GM23338 (cell line): ENCODE measurements around the gene FAM227B. TPM values are rescaled to one million over a fixed set of nuclear protein-coding genes. Genes with fewer than 3 reads are reported as not detected.

Experiments used
- ATAC-seq: fragments of 200-7000 bp; cut with Tn5 transposase; 3 replicates; pipeline ENCODE4 v1.9.1; 2020
- DNase-seq: peaks from one replicate; pipeline ENCODE4 v3.0.0-alpha.2; 2015; ENCODE audit warnings: low spot score
- H2AFZ ChIP-seq: fragments of 200-600 bp; sonication (generic); 2 replicates; pipeline ENCODE4 v1.8.0; 2016; ENCODE audit warnings: antibody characterized with exemption, mild to moderate bottlenecking, moderate library complexity
- H3F3A ChIP-seq: fragments of 200-600 bp; sonication (generic); replicated peaks from 2 replicates; pipeline ENCODE4 v1.8.0; 2017; ENCODE audit warnings: antibody characterized with exemption, mixed run types, low read depth
- H3K27ac ChIP-seq: fragments of 200-600 bp; sonication (generic); 2 replicates; pipeline ENCODE4 v1.6.1; 2016; ENCODE audit warnings: low read depth
- H3K27me3 ChIP-seq: fragments of 200-600 bp; sonication (generic); 2 replicates; pipeline ENCODE4 v1.8.0; 2016; ENCODE audit warnings: mild to moderate bottlenecking, mixed run types, moderate library complexity; ENCODE audit not compliant: insufficient read depth
- H3K36me3 ChIP-seq: fragments of 200-600 bp; sonication (generic); 2 replicates; pipeline ENCODE4 v1.8.0; 2016; ENCODE audit warnings: mild to moderate bottlenecking; ENCODE audit not compliant: insufficient read depth
- H3K4me1 ChIP-seq: fragments of 200-600 bp; sonication (generic); 2 replicates; pipeline ENCODE4 v1.8.0; 2016; ENCODE audit warnings: mild to moderate bottlenecking, moderate library complexity; ENCODE audit not compliant: insufficient read depth
- H3K4me2 ChIP-seq: fragments of 200-600 bp; sonication (generic); 2 replicates; pipeline ENCODE4 v1.7.1; 2017; ENCODE audit warnings: mixed run types
- H3K4me3 ChIP-seq: fragments of 200-600 bp; sonication (generic); 2 replicates; pipeline ENCODE4 v1.6.1; 2016; ENCODE audit warnings: mixed run types
- H3K79me2 ChIP-seq: fragments of 200-600 bp; sonication (generic); replicated peaks from 2 replicates; pipeline ENCODE4 v1.8.0; 2017; ENCODE audit warnings: mild to moderate bottlenecking; ENCODE audit not compliant: insufficient read depth
- H3K9me2 ChIP-seq: fragments of 200-600 bp; sonication (generic); 2 replicates; pipeline ENCODE4 v1.8.0; 2017; ENCODE audit not compliant: insufficient read depth
- H4K20me1 ChIP-seq: fragments of 200-600 bp; sonication (generic); replicated peaks from 2 replicates; pipeline ENCODE4 v1.8.0; 2017; ENCODE audit warnings: mild to moderate bottlenecking; ENCODE audit not compliant: insufficient read depth
- H3K27ac Mint-ChIP-seq: 2 replicates; pipeline ENCODE4 v1.8.0; 2020; ENCODE audit warnings: inconsistent platforms, mild to moderate bottlenecking, moderate library complexity, mixed read lengths
- H3K27me3 Mint-ChIP-seq: 3 replicates; pipeline ENCODE4 v1.8.0; 2022; ENCODE audit warnings: low read depth, mild to moderate bottlenecking, moderate library complexity, mixed read lengths, inconsistent platforms; ENCODE audit not compliant: insufficient read depth, poor library complexity
- H3K36me3 Mint-ChIP-seq: 3 replicates; pipeline ENCODE4 v1.8.0; 2021; ENCODE audit warnings: low read depth, mild to moderate bottlenecking, inconsistent platforms, moderate library complexity, mixed read lengths
- H3K4me1 Mint-ChIP-seq: 3 replicates; pipeline ENCODE4 v1.8.0; 2020; ENCODE audit warnings: mild to moderate bottlenecking, inconsistent platforms, mixed read lengths
- H3K4me3 Mint-ChIP-seq: 3 replicates; pipeline ENCODE4 v1.8.0; 2021; ENCODE audit warnings: moderate library complexity, mild to moderate bottlenecking, inconsistent platforms, mixed read lengths
- H3K9me3 Mint-ChIP-seq: 3 replicates; pipeline ENCODE4 v1.8.0; 2020; ENCODE audit warnings: moderate library complexity, mild to moderate bottlenecking, inconsistent platforms, mixed read lengths
- CREB1 ChIP-seq: fragments of 250-450 bp; sonication (Bioruptor Pico); IDR thresholded peaks from 2 replicates; pipeline ENCODE4 v1.5.0; 2020; ENCODE audit warnings: low read depth, mild to moderate bottlenecking, moderate library complexity
- EZH2 ChIP-seq: fragments of 200-600 bp; sonication (generic); IDR thresholded peaks from one replicate; pipeline ENCODE4 v1.8.0; 2017; ENCODE audit warnings: antibody characterized with exemption, mild to moderate bottlenecking, low read depth; ENCODE audit not compliant: unreplicated experiment
- EZH2phosphoT487 ChIP-seq: fragments of 200-600 bp; sonication (generic); IDR thresholded peaks from one replicate; pipeline ENCODE4 v1.8.1; 2018; ENCODE audit warnings: antibody characterized with exemption; ENCODE audit not compliant: unreplicated experiment
- JUNB ChIP-seq: IDR thresholded peaks from one replicate; pipeline ENCODE4 v1.6.1; 2016; ENCODE audit warnings: antibody characterized with exemption; ENCODE audit not compliant: unreplicated experiment
- NANOG ChIP-seq: IDR thresholded peaks from 2 replicates; pipeline ENCODE4 v1.6.1; 2016; ENCODE audit warnings: antibody characterized with exemption, borderline replicate concordance
- POLR2AphosphoS5 ChIP-seq: IDR thresholded peaks from 2 replicates; pipeline ENCODE4 v1.6.1; 2016; ENCODE audit warnings: antibody characterized with exemption, low read depth
- STAT1 ChIP-seq: IDR thresholded peaks from one replicate; pipeline ENCODE4 v1.6.1; 2016; ENCODE audit warnings: antibody characterized with exemption; ENCODE audit not compliant: unreplicated experiment
- ZNF114 ChIP-seq: fragments of 250-450 bp; sonication (Bioruptor Pico); IDR thresholded peaks from 2 replicates; pipeline ENCODE4 v1.5.0; 2020; ENCODE audit warnings: mild to moderate bottlenecking, moderate library complexity
- ZNF331 ChIP-seq: fragments of 250-450 bp; sonication (Bioruptor Pico); IDR thresholded peaks from 2 replicates; pipeline ENCODE4 v1.5.0; 2020; ENCODE audit warnings: low read depth, mild to moderate bottlenecking, moderate library complexity
- polyA plus RNA-seq: library from polyadenylated mRNA; unstranded; fragments of >200 nt; fragmentation: Nextera tagmentation; extraction: Ambion mirVana; gene quantifications from 2 replicates; pipeline ENCODE4 v1.2.1, GENCODE V29; 2016
- total RNA-seq: library from RNA; depleted of rRNA; stranded (reverse); fragments of >200 nt; shearing (Covaris generic); gene quantifications from 2 replicates; pipeline ENCODE4 v1.2.3, GENCODE V29; 2014
- TF ChIP-seq, protein P1 (sequence below): IDR thresholded peaks from one replicate; pipeline ENCODE4 v1.6.1; 2018; ENCODE audit warnings: antibody characterized with exemption; ENCODE audit not compliant: unreplicated experiment
- TF ChIP-seq, protein P2 (sequence below), 2 experiments: fragments of 200-600 bp in 1 of 2; sonication (generic) in 1 of 2; conservative IDR thresholded peaks; 2 replicates each; pipeline versions ENCODE4 v1.5.1 to v1.6.1; 2016 to 2017; ENCODE audit warnings: antibody characterized with exemption in 2 of 2, low read depth in 2 of 2, mild to moderate bottlenecking in 2 of 2, moderate library complexity in 1 of 2
- TF ChIP-seq, protein P3 (sequence below): fragments of 250-450 bp; sonication (Bioruptor Pico); IDR thresholded peaks from 2 replicates; pipeline ENCODE4 v1.5.0; 2020; ENCODE audit warnings: mild to moderate bottlenecking, moderate library complexity
- TF ChIP-seq, protein P4 (sequence below): IDR thresholded peaks from 2 replicates; pipeline ENCODE4 v1.6.1; 2016; ENCODE audit warnings: antibody characterized with exemption

FAM227B gene
- total and polyA plus RNA-seq, 2 experiments from 2014 or later = 2.6 to 10.2 TPM

DNA sequence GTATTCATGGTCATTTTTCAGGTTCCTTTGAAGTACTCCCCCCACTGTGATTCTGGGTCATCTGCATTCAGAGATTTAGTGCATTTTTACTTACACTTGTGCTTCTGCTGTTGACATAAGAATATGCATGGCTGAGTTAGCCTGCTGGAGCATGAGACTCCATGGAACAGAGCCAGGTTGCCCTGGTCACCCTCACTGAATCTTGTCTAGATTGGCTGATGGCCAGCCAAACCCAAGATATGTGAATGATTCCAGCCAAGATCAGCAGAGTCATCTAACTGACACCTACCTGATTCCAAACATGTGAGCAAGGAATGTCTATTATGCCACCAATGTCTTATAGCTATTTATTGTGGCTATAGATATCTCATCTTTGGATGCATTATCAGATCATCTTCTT lies 25.3 kb upstream of the FAM227B start:
- Mint-ChIP-seq H3K9me3 (no peaks in the 10 kb centered on the region), H3K36me3 (no peaks in the 10 kb centered on the region), H3K4me3 (no peak overlapping the region), H3K27me3 (no peaks in the 10 kb centered on the region), H3K27ac (no peak overlapping the region), H3K4me1 (peaks cover 10% of the 10 kb centered on the region; the same call in 2 of the 3 replicates)
- Histone ChIP-seq H3K4me2 (no peak overlapping the region), H3K79me2 (no peaks in the 10 kb centered on the region), H3K27ac (no peak overlapping the region), H3K27me3 (no peaks in the 10 kb centered on the region), H3K9me2 (no peaks in the 10 kb centered on the region), H3K4me3 (no peak overlapping the region), H3K4me1 (peaks cover 6% of the 10 kb centered on the region; the same call in 1 of the 2 replicates), H4K20me1 (peaks cover 2% of the 10 kb centered on the region; the same call in 1 of the 2 replicates), H2AFZ (no peak overlapping the region), H3F3A (no peaks in the 10 kb centered on the region), H3K36me3 (no peaks in the 10 kb centered on the region)
- TF ChIP-seq ZNF331 (CRISPR knock-in tag) = no peak
- TF ChIP-seq EZH2 = no peak
- TF ChIP-seq NANOG = no peak
- no peak for TF ChIP-seq ZNF114 (CRISPR knock-in tag)
- TF ChIP-seq, protein P1, sequence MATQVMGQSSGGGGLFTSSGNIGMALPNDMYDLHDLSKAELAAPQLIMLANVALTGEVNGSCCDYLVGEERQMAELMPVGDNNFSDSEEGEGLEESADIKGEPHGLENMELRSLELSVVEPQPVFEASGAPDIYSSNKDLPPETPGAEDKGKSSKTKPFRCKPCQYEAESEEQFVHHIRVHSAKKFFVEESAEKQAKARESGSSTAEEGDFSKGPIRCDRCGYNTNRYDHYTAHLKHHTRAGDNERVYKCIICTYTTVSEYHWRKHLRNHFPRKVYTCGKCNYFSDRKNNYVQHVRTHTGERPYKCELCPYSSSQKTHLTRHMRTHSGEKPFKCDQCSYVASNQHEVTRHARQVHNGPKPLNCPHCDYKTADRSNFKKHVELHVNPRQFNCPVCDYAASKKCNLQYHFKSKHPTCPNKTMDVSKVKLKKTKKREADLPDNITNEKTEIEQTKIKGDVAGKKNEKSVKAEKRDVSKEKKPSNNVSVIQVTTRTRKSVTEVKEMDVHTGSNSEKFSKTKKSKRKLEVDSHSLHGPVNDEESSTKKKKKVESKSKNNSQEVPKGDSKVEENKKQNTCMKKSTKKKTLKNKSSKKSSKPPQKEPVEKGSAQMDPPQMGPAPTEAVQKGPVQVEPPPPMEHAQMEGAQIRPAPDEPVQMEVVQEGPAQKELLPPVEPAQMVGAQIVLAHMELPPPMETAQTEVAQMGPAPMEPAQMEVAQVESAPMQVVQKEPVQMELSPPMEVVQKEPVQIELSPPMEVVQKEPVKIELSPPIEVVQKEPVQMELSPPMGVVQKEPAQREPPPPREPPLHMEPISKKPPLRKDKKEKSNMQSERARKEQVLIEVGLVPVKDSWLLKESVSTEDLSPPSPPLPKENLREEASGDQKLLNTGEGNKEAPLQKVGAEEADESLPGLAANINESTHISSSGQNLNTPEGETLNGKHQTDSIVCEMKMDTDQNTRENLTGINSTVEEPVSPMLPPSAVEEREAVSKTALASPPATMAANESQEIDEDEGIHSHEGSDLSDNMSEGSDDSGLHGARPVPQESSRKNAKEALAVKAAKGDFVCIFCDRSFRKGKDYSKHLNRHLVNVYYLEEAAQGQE = no peak
- TF ChIP-seq, protein P2, sequence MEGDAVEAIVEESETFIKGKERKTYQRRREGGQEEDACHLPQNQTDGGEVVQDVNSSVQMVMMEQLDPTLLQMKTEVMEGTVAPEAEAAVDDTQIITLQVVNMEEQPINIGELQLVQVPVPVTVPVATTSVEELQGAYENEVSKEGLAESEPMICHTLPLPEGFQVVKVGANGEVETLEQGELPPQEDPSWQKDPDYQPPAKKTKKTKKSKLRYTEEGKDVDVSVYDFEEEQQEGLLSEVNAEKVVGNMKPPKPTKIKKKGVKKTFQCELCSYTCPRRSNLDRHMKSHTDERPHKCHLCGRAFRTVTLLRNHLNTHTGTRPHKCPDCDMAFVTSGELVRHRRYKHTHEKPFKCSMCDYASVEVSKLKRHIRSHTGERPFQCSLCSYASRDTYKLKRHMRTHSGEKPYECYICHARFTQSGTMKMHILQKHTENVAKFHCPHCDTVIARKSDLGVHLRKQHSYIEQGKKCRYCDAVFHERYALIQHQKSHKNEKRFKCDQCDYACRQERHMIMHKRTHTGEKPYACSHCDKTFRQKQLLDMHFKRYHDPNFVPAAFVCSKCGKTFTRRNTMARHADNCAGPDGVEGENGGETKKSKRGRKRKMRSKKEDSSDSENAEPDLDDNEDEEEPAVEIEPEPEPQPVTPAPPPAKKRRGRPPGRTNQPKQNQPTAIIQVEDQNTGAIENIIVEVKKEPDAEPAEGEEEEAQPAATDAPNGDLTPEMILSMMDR (conservative IDR thresholded peaks at IDR 0.05; ENCODE audit: low read depth in 2 of 2) = no peak
- TF ChIP-seq JUNB = no peak
- TF ChIP-seq, protein P3, sequence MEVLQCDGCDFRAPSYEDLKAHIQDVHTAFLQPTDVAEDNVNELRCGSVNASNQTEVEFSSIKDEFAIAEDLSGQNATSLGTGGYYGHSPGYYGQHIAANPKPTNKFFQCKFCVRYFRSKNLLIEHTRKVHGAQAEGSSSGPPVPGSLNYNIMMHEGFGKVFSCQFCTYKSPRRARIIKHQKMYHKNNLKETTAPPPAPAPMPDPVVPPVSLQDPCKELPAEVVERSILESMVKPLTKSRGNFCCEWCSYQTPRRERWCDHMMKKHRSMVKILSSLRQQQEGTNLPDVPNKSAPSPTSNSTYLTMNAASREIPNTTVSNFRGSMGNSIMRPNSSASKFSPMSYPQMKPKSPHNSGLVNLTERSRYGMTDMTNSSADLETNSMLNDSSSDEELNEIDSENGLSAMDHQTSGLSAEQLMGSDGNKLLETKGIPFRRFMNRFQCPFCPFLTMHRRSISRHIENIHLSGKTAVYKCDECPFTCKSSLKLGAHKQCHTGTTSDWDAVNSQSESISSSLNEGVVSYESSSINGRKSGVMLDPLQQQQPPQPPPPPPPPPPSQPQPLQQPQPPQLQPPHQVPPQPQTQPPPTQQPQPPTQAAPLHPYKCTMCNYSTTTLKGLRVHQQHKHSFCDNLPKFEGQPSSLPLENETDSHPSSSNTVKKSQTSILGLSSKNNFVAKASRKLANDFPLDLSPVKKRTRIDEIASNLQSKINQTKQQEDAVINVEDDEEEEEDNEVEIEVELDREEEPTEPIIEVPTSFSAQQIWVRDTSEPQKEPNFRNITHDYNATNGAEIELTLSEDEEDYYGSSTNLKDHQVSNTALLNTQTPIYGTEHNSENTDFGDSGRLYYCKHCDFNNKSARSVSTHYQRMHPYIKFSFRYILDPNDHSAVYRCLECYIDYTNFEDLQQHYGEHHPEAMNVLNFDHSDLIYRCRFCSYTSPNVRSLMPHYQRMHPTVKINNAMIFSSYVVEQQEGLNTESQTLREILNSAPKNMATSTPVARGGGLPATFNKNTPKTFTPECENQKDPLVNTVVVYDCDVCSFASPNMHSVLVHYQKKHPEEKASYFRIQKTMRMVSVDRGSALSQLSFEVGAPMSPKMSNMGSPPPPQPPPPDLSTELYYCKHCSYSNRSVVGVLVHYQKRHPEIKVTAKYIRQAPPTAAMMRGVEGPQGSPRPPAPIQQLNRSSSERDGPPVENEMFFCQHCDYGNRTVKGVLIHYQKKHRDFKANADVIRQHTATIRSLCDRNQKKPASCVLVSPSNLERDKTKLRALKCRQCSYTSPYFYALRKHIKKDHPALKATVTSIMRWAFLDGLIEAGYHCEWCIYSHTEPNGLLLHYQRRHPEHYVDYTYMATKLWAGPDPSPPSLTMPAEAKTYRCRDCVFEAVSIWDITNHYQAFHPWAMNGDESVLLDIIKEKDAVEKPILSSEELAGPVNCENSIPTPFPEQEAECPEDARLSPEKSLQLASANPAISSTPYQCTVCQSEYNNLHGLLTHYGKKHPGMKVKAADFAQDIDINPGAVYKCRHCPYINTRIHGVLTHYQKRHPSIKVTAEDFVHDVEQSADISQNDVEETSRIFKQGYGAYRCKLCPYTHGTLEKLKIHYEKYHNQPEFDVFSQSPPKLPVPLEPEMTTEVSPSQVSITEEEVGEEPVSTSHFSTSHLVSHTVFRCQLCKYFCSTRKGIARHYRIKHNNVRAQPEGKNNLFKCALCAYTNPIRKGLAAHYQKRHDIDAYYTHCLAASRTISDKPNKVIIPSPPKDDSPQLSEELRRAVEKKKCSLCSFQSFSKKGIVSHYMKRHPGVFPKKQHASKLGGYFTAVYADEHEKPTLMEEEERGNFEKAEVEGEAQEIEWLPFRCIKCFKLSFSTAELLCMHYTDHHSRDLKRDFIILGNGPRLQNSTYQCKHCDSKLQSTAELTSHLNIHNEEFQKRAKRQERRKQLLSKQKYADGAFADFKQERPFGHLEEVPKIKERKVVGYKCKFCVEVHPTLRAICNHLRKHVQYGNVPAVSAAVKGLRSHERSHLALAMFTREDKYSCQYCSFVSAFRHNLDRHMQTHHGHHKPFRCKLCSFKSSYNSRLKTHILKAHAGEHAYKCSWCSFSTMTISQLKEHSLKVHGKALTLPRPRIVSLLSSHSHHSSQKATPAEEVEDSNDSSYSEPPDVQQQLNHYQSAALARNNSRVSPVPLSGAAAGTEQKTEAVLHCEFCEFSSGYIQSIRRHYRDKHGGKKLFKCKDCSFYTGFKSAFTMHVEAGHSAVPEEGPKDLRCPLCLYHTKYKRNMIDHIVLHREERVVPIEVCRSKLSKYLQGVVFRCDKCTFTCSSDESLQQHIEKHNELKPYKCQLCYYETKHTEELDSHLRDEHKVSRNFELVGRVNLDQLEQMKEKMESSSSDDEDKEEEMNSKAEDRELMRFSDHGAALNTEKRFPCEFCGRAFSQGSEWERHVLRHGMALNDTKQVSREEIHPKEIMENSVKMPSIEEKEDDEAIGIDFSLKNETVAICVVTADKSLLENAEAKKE = no peak
- no peak for TF ChIP-seq EZH2phosphoT487
- TF ChIP-seq STAT1 = no peak
- TF ChIP-seq, protein P4, sequence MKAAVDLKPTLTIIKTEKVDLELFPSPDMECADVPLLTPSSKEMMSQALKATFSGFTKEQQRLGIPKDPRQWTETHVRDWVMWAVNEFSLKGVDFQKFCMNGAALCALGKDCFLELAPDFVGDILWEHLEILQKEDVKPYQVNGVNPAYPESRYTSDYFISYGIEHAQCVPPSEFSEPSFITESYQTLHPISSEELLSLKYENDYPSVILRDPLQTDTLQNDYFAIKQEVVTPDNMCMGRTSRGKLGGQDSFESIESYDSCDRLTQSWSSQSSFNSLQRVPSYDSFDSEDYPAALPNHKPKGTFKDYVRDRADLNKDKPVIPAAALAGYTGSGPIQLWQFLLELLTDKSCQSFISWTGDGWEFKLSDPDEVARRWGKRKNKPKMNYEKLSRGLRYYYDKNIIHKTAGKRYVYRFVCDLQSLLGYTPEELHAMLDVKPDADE = no peak
- no peak for TF ChIP-seq CREB1 (CRISPR knock-in tag)
- TF ChIP-seq POLR2AphosphoS5 = no peak
- DNase-seq (no peak), ATAC-seq (no peak)
